ENCODE results near the gene CDKN2D. TPM values are rescaled to one million over a fixed set of nuclear protein-coding genes. Genes with fewer than 3 reads are reported as not detected.

CDKN2D gene
- total and polyA plus RNA-seq, 2 of the 13 experiments (the other 11 are each of a cell fraction or from before 2014, with no cell fraction given): 5.4 to 8.6 TPM

GRCh38 chr19:10565567-10566407 is 3.0 kb downstream of the CDKN2D start, which contains the start of gene KRI1 (continued):
- no peak for TF ChIP-seq NFIB (CRISPR knock-in tag; IDR thresholded peaks at IDR 0.05; ENCODE audit: borderline replicate concordance)
- no peak for TF ChIP-seq SNAPC2 (CRISPR knock-in tag; IDR thresholded peaks at IDR 0.05)
- TF ChIP-seq MAX (IDR thresholded peaks at IDR 0.05): peak; percentile 99
- TF ChIP-seq EZH2 (conservative IDR thresholded peaks at IDR 0.05; ENCODE audit: low read depth, low read length): no peak
- TF ChIP-seq RARG (CRISPR knock-in tag; IDR thresholded peaks at IDR 0.05; ENCODE audit: low read depth): no peak
- TF ChIP-seq SP2 (CRISPR knock-in tag; IDR thresholded peaks at IDR 0.05): 0 out of 2 replicates have a peak, but pooled peaks have one; percentile 52
- no peak for TF ChIP-seq ZKSCAN1 (IDR thresholded peaks at IDR 0.05; ENCODE audit: low read length)
- peak; percentile 88 for TF ChIP-seq PHF8 (CRISPR knock-in tag; IDR thresholded peaks at IDR 0.05)
- peak; percentile 97 for TF ChIP-seq ZNF772 (CRISPR knock-in tag; IDR thresholded peaks at IDR 0.05)
- TF ChIP-seq ONECUT2 (CRISPR knock-in tag; IDR thresholded peaks at IDR 0.05): no peak; the same call in none of the 2 replicates
- TF ChIP-seq ZNF713 (CRISPR knock-in tag; IDR thresholded peaks at IDR 0.05): no peak
- no peak for TF ChIP-seq NCOR1 (IDR thresholded peaks at IDR 0.05; ENCODE audit: borderline replicate concordance, low read length)
- TF ChIP-seq MTF2 (CRISPR knock-in tag; IDR thresholded peaks at IDR 0.05; ENCODE audit: borderline replicate concordance): no peak
- no peak for TF ChIP-seq SETDB1 (CRISPR knock-in tag; IDR thresholded peaks at IDR 0.05; ENCODE audit: borderline replicate concordance)
- TF ChIP-seq ZFP62 (CRISPR knock-in tag; IDR thresholded peaks at IDR 0.05): no peak
- peak; percentile 79 for TF ChIP-seq HNRNPLL (IDR thresholded peaks at IDR 0.05; ENCODE audit: low read depth, low read length, poor library complexity, severe bottlenecking)
- no peak for TF ChIP-seq FOXP1 (IDR thresholded peaks at IDR 0.05)
- 0 out of 2 replicates have a peak, but pooled peaks have one; percentile 20 for TF ChIP-seq FOXP1 (CRISPR knock-in tag; IDR thresholded peaks at IDR 0.05)
- TF ChIP-seq PHB2 (IDR thresholded peaks at IDR 0.05; ENCODE audit: partially characterized antibody): no peak
- TF ChIP-seq, protein P1, sequence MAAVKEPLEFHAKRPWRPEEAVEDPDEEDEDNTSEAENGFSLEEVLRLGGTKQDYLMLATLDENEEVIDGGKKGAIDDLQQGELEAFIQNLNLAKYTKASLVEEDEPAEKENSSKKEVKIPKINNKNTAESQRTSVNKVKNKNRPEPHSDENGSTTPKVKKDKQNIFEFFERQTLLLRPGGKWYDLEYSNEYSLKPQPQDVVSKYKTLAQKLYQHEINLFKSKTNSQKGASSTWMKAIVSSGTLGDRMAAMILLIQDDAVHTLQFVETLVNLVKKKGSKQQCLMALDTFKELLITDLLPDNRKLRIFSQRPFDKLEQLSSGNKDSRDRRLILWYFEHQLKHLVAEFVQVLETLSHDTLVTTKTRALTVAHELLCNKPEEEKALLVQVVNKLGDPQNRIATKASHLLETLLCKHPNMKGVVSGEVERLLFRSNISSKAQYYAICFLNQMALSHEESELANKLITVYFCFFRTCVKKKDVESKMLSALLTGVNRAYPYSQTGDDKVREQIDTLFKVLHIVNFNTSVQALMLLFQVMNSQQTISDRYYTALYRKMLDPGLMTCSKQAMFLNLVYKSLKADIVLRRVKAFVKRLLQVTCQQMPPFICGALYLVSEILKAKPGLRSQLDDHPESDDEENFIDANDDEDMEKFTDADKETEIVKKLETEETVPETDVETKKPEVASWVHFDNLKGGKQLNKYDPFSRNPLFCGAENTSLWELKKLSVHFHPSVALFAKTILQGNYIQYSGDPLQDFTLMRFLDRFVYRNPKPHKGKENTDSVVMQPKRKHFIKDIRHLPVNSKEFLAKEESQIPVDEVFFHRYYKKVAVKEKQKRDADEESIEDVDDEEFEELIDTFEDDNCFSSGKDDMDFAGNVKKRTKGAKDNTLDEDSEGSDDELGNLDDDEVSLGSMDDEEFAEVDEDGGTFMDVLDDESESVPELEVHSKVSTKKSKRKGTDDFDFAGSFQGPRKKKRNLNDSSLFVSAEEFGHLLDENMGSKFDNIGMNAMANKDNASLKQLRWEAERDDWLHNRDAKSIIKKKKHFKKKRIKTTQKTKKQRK (IDR thresholded peaks at IDR 0.05; ENCODE audit: low read length): no peak
- TF ChIP-seq HMG20B (CRISPR knock-in tag; conservative IDR thresholded peaks at IDR 0.05): 0 out of 2 replicates have a peak, but pooled peaks have one; percentile 31
- peak; percentile 66 for TF ChIP-seq GATAD2A (CRISPR knock-in tag; IDR thresholded peaks at IDR 0.05)
- no peak for TF ChIP-seq ZNF557 (CRISPR knock-in tag; IDR thresholded peaks at IDR 0.05)
- TF ChIP-seq CCAR2 (optimal IDR thresholded peaks at IDR 0.05; ENCODE audit: low read depth, low read length): no peak
- TF ChIP-seq STAG1 (CRISPR knock-in tag; IDR thresholded peaks at IDR 0.05): no peak
- peak; percentile 97 for TF ChIP-seq NFKB2 (CRISPR knock-in tag; IDR thresholded peaks at IDR 0.05; ENCODE audit: borderline replicate concordance)
- no peak for TF ChIP-seq FOXA1 (IDR thresholded peaks at IDR 0.05)
- TF ChIP-seq FOXA1 (CRISPR knock-in tag; IDR thresholded peaks at IDR 0.05): peak; percentile 72; the same call in 1 of the 2 replicates
- TF ChIP-seq KLF12 (CRISPR knock-in tag; IDR thresholded peaks at IDR 0.05; ENCODE audit: borderline replicate concordance): peak; percentile 74; the same call in 1 of the 2 replicates
- peak; percentile 46; the same call in 1 of the 2 replicates for TF ChIP-seq ISL2 (CRISPR knock-in tag; IDR thresholded peaks at IDR 0.05)
- no peak for TF ChIP-seq SMARCC2 (IDR thresholded peaks at IDR 0.05)
- TF ChIP-seq BCL6 (CRISPR knock-in tag; IDR thresholded peaks at IDR 0.05): peak; percentile 44

Data from HepG2 (cell line).